ENCODE measurements around the gene XNDC1N. TPM values are rescaled to one million over a fixed set of nuclear protein-coding genes. Genes with fewer than 3 reads are reported as not detected.

XNDC1N gene
- polyA plus RNA-seq, 1 of the 3 experiments (the other 2 are of a cell fraction), result 3.4 TPM

DNA sequence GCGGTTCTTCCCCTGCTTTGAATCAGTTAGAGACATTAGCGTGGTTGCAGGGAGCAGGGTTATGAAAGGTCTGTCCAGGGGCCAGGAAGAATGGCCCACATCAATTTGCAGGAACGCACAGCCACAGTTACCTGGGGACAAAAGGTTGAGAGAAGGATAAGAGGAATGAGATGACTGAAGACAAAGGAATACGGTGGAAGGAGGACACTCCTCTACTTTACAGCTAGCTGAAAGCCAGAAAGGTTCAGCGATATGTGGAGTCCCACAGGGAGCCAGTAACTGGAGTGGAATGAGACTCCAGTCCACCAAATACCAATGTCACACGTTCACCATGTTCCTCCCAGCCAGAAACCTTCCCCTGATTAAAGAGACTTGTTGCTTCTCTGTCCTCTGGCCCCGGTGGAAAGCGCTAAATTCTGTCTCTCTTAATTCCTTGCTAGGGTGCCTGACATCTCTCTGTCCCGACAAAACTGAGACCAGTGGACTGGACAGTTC lies 10.7 kb downstream of the XNDC1N start:
- 89% methylated on average over 9 of the region's 9 CpGs for WGBS (ENCODE audit: low lambda C conversion rate)

DNA sequence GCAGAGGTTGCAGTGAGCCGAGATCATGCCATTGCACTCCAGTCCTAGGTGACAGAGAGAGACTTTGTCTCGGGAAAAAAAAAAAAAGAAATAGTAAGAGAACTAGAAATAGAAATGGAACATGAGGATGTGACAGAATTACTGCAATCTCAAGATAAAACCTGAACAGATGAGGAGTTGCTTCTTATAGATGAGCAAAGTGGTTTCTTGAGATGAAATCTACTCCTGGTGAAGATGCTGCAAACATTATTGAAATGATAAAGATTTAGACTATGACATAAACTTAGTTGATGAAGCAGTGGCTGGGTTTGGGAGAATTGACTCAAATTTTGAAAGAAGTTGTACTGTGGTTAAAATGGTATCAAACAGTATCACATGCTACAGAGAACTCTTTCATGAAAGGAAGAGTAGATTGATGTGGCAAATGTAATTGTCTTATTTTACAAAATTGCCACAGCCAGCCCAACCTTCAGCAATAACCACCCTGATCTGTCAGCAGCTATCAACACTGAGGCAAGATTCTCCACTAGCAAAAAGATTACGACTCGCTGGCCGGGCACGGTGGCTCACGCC lies 13.7 kb downstream of the XNDC1N start:
- POLR2A ChIA-PET, result interaction anchor here (0.7 kb wide), 1 partner anchor 19 kb away, joined by 3 read pairs; no protein-coding TSS in a partner anchor
- H3K27ac ChIP-seq (ENCODE audit: low read depth in 2 of 2, low read length in 1 of 2), result peak overlapping the region; percentile 5 to 79; a peak in 3 of 4 replicates
- 97% methylated on average over 7 of the region's 7 CpGs for WGBS (ENCODE audit: low lambda C conversion rate)
- TF ChIP-seq, protein P1, sequence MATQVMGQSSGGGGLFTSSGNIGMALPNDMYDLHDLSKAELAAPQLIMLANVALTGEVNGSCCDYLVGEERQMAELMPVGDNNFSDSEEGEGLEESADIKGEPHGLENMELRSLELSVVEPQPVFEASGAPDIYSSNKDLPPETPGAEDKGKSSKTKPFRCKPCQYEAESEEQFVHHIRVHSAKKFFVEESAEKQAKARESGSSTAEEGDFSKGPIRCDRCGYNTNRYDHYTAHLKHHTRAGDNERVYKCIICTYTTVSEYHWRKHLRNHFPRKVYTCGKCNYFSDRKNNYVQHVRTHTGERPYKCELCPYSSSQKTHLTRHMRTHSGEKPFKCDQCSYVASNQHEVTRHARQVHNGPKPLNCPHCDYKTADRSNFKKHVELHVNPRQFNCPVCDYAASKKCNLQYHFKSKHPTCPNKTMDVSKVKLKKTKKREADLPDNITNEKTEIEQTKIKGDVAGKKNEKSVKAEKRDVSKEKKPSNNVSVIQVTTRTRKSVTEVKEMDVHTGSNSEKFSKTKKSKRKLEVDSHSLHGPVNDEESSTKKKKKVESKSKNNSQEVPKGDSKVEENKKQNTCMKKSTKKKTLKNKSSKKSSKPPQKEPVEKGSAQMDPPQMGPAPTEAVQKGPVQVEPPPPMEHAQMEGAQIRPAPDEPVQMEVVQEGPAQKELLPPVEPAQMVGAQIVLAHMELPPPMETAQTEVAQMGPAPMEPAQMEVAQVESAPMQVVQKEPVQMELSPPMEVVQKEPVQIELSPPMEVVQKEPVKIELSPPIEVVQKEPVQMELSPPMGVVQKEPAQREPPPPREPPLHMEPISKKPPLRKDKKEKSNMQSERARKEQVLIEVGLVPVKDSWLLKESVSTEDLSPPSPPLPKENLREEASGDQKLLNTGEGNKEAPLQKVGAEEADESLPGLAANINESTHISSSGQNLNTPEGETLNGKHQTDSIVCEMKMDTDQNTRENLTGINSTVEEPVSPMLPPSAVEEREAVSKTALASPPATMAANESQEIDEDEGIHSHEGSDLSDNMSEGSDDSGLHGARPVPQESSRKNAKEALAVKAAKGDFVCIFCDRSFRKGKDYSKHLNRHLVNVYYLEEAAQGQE (IDR thresholded peaks at IDR 0.05; ENCODE audit: low read depth, low read length), result no peak
- TF ChIP-seq MXI1 (IDR thresholded peaks at IDR 0.05; ENCODE audit: low read depth, low read length), result no peak
- no peak for TF ChIP-seq MEF2A (IDR thresholded peaks at IDR 0.05; ENCODE audit: borderline replicate concordance, low read depth)
- TF ChIP-seq RCOR1 (IDR thresholded peaks at IDR 0.05; ENCODE audit: low read length), result no peak
- no peak for TF ChIP-seq EP300 (IDR thresholded peaks at IDR 0.05; ENCODE audit: borderline replicate concordance in 1 of 2, low read depth in 1 of 2, low read length in 1 of 2)
- TF ChIP-seq YY1 (IDR thresholded peaks at IDR 0.05; ENCODE audit: low read depth), result no peak
- no peak for TF ChIP-seq POLR2AphosphoS5 (IDR thresholded peaks at IDR 0.05; ENCODE audit: low read depth, low read length)
- TF ChIP-seq, protein P2, sequence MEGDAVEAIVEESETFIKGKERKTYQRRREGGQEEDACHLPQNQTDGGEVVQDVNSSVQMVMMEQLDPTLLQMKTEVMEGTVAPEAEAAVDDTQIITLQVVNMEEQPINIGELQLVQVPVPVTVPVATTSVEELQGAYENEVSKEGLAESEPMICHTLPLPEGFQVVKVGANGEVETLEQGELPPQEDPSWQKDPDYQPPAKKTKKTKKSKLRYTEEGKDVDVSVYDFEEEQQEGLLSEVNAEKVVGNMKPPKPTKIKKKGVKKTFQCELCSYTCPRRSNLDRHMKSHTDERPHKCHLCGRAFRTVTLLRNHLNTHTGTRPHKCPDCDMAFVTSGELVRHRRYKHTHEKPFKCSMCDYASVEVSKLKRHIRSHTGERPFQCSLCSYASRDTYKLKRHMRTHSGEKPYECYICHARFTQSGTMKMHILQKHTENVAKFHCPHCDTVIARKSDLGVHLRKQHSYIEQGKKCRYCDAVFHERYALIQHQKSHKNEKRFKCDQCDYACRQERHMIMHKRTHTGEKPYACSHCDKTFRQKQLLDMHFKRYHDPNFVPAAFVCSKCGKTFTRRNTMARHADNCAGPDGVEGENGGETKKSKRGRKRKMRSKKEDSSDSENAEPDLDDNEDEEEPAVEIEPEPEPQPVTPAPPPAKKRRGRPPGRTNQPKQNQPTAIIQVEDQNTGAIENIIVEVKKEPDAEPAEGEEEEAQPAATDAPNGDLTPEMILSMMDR (IDR thresholded peaks at IDR 0.05), result no peak
- no peak for TF ChIP-seq TEAD4 (IDR thresholded peaks at IDR 0.05; ENCODE audit: borderline replicate concordance, insufficient read depth)
- TF ChIP-seq JUND (IDR thresholded peaks at IDR 0.05), result no peak
- TF ChIP-seq, protein P3, sequence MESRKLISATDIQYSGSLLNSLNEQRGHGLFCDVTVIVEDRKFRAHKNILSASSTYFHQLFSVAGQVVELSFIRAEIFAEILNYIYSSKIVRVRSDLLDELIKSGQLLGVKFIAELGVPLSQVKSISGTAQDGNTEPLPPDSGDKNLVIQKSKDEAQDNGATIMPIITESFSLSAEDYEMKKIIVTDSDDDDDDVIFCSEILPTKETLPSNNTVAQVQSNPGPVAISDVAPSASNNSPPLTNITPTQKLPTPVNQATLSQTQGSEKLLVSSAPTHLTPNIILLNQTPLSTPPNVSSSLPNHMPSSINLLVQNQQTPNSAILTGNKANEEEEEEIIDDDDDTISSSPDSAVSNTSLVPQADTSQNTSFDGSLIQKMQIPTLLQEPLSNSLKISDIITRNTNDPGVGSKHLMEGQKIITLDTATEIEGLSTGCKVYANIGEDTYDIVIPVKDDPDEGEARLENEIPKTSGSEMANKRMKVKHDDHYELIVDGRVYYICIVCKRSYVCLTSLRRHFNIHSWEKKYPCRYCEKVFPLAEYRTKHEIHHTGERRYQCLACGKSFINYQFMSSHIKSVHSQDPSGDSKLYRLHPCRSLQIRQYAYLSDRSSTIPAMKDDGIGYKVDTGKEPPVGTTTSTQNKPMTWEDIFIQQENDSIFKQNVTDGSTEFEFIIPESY (IDR thresholded peaks at IDR 0.05; ENCODE audit: borderline replicate concordance, low read depth), result no peak

More for the DNA sequence above, 10.7 kb downstream of the XNDC1N start:
- no peak for DNase-seq
- Histone ChIP-seq H3K9me3 (no peaks in the 10 kb centered on the region), H3F3A (replicated peaks; ENCODE audit: insufficient read depth) (peaks cover 14% of the 10 kb centered on the region), H3K79me2 (ENCODE audit: insufficient read depth) (no peaks in the 10 kb centered on the region), H3K27me3 (ENCODE audit: insufficient read depth) (no peaks in the 10 kb centered on the region), H4K20me1 (ENCODE audit: insufficient read depth) (peaks cover 4% of the 10 kb centered on the region; the same call in 1 of the 2 replicates), H3K27ac (ENCODE audit: low read depth in 2 of 2, low read length in 1 of 2) (no peak overlapping the region), H3K4me2 (no peak overlapping the region), H3K4me3 (ENCODE audit: low read depth in 2 of 2, low read length in 1 of 2) (no peak overlapping the region), H3K36me3 (replicated peaks in 1 of 2; ENCODE audit: control insufficient read depth in 1 of 2, insufficient read depth in 2 of 2, low read length in 1 of 2) (peaks cover 4 to 9% of the 10 kb centered on the region in 2 experiments), H3K9me2 (no peaks in the 10 kb centered on the region), H3K9ac (no peak overlapping the region), H3K4me1 (ENCODE audit: control insufficient read depth in 1 of 2, insufficient read depth in 2 of 2, low read depth in 1 of 2, low read length in 1 of 2) (no peaks in the 10 kb centered on the region; a peak in 1 of 4 replicates), H2AFZ (ENCODE audit: low read depth) (no peak overlapping the region)
- no peak for TF ChIP-seq TAF1 (IDR thresholded peaks at IDR 0.05; ENCODE audit: borderline replicate concordance, low read depth, low read length)
- no peak for TF ChIP-seq POLR2AphosphoS5 (IDR thresholded peaks at IDR 0.05; ENCODE audit: low read depth, low read length)
- TF ChIP-seq EZH2phosphoT487 (IDR thresholded peaks at IDR 0.05; ENCODE audit: borderline replicate concordance, low read depth), result no peak
- no peak for TF ChIP-seq FOSL2 (IDR thresholded peaks at IDR 0.05; ENCODE audit: borderline replicate concordance, low read depth)
- TF ChIP-seq, protein P4, sequence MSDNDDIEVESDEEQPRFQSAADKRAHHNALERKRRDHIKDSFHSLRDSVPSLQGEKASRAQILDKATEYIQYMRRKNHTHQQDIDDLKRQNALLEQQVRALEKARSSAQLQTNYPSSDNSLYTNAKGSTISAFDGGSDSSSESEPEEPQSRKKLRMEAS (IDR thresholded peaks at IDR 0.05; ENCODE audit: low read depth), result no peak
- TF ChIP-seq SMC3 (IDR thresholded peaks at IDR 0.05; ENCODE audit: low read depth, low read length), result no peak
- TF ChIP-seq, protein P3 (IDR thresholded peaks at IDR 0.05; ENCODE audit: borderline replicate concordance, low read depth), result no peak
- ChIA-PET CTCF (no interaction called here), POLR2A (no interaction called here)

More for the DNA sequence above, 13.7 kb downstream of the XNDC1N start:
- Histone ChIP-seq H3K4me2 (peak overlapping the region; percentile 6; the same call in 1 of the 2 replicates), H3K27me3 (ENCODE audit: insufficient read depth) (no peaks in the 10 kb centered on the region), H3K79me2 (ENCODE audit: insufficient read depth) (no peaks in the 10 kb centered on the region), H3K9me2 (no peaks in the 10 kb centered on the region), H2AFZ (ENCODE audit: low read depth) (no peak overlapping the region), H3F3A (replicated peaks; ENCODE audit: insufficient read depth) (peaks cover 14% of the 10 kb centered on the region), H3K9ac (no peak overlapping the region), H3K9me3 (no peaks in the 10 kb centered on the region), H3K4me1 (ENCODE audit: control insufficient read depth in 1 of 2, insufficient read depth in 2 of 2, low read depth in 1 of 2, low read length in 1 of 2) (no peaks in the 10 kb centered on the region; a peak in 1 of 4 replicates), H3K4me3 (ENCODE audit: low read depth in 2 of 2, low read length in 1 of 2) (no peak overlapping the region), H4K20me1 (ENCODE audit: insufficient read depth) (peaks cover 4% of the 10 kb centered on the region; the same call in 1 of the 2 replicates), H3K36me3 (replicated peaks in 1 of 2; ENCODE audit: control insufficient read depth in 1 of 2, insufficient read depth in 2 of 2, low read length in 1 of 2) (peaks cover 6 to 7% of the 10 kb centered on the region in 2 experiments)
- DNase-seq, result no peak
- CTCF ChIA-PET, result no interaction called here
